Spleen (tissue), 7 donors: Measurements from ENCODE around the gene MROH8.

ENCODE experiments used
- POLR2A ChIP-seq, 3 donors: fragments of 450-650 bp; IDR thresholded peaks; one replicate each; pipeline ENCODE4 v1.5.1; 2017; ENCODE audit warnings: antibody characterized with exemption in 3 of 3, mild to moderate bottlenecking in 1 of 3
- TF ChIP-seq, protein P1 (sequence below), 11 experiments: fragments of 200-600 bp in 7 of 11; fragments of 450-650 bp in 4 of 11; sonication (generic) in 4 of 11; IDR thresholded peaks in 8 of 11; conservative IDR thresholded peaks in 3 of 11; 1 replicate in 7 of 11; 2 replicates in 4 of 11; pipeline versions ENCODE4 v1.4.0 to v1.8.0; 2016 to 2021; ENCODE audit warnings: antibody characterized with exemption in 11 of 11, inconsistent platforms in 4 of 11, mild to moderate bottlenecking in 1 of 11
- donor health status: DM: no; HTN: no; CAD: no; lungs with moderate emphysema.
- donor health status: DM: no; HTN: no; CAD: no.
- donor health status: DM: no; HTN: no; CAD: no.

DNA sequence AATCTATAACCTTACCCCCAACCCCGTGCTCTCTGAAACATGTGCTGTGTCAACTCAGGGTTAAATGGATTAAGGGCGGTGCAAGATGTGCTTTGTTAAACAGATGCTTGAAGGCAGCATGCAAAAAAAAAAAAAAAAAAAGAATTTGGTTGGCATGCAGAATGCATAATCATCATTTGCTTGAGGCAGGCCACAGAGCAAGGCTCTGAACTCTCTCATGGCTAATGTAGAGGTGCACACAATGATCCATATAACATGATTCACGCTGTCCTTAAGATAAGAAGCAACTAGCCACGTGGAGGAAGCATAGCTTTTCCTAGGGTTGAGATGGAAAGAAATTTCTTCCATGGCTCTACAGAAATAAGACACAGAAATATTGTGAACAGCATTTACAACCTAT is 27.8 kb downstream of the MROH8 start:
- TF ChIP-seq, protein P1, sequence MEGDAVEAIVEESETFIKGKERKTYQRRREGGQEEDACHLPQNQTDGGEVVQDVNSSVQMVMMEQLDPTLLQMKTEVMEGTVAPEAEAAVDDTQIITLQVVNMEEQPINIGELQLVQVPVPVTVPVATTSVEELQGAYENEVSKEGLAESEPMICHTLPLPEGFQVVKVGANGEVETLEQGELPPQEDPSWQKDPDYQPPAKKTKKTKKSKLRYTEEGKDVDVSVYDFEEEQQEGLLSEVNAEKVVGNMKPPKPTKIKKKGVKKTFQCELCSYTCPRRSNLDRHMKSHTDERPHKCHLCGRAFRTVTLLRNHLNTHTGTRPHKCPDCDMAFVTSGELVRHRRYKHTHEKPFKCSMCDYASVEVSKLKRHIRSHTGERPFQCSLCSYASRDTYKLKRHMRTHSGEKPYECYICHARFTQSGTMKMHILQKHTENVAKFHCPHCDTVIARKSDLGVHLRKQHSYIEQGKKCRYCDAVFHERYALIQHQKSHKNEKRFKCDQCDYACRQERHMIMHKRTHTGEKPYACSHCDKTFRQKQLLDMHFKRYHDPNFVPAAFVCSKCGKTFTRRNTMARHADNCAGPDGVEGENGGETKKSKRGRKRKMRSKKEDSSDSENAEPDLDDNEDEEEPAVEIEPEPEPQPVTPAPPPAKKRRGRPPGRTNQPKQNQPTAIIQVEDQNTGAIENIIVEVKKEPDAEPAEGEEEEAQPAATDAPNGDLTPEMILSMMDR (IDR thresholded peaks at IDR 0.05 in 8 of 11, conservative IDR thresholded peaks at IDR 0.05 in 3 of 11): no peak
- no peak for TF ChIP-seq POLR2A (IDR thresholded peaks at IDR 0.05)
